ENCODE results near the gene ARL2BP.

The ARL2BP gene

DNA sequence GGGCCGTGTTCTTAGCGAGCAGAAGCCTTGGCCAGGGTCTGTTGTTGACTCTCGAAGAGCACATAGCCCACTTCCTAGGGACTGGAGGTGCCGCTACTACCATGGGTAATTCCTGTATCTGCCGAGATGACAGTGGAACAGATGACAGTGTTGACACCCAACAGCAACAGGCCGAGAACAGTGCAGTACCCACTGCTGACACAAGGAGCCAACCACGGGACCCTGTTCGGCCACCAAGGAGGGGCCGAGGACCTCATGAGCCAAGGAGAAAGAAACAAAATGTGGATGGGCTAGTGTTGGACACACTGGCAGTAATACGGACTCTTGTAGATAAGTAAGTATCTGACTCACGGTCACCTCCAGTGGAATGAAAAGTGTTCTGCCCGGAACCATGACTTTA is 40.4 kb upstream of the ARL2BP start:
- TF ChIP-seq, protein P1, sequence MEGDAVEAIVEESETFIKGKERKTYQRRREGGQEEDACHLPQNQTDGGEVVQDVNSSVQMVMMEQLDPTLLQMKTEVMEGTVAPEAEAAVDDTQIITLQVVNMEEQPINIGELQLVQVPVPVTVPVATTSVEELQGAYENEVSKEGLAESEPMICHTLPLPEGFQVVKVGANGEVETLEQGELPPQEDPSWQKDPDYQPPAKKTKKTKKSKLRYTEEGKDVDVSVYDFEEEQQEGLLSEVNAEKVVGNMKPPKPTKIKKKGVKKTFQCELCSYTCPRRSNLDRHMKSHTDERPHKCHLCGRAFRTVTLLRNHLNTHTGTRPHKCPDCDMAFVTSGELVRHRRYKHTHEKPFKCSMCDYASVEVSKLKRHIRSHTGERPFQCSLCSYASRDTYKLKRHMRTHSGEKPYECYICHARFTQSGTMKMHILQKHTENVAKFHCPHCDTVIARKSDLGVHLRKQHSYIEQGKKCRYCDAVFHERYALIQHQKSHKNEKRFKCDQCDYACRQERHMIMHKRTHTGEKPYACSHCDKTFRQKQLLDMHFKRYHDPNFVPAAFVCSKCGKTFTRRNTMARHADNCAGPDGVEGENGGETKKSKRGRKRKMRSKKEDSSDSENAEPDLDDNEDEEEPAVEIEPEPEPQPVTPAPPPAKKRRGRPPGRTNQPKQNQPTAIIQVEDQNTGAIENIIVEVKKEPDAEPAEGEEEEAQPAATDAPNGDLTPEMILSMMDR (IDR thresholded peaks at IDR 0.05; ENCODE audit: control extremely low read depth, extremely low read depth, low read depth, missing control alignments) = no peak
- POLR2A ChIA-PET = no interaction called here

DNA sequence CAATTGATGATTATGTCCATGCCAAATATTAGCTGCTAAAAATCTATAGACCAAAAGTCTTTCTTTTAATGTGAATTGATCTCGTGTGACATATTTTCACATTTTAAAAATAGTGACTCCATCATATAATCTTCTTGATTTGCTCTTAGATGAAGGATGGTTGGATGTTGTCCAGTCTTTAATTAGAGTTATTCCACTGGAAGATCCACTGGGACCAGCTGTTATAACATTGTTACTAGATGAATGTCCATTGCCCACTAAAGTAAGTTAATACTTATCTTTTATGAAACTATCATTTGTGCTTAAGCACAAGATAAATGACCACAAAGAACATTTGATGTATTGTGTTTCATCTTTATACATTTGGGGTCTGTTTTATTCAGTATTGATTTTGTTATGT is 36.1 kb upstream of the ARL2BP start:
- TF ChIP-seq, protein P1 (IDR thresholded peaks at IDR 0.05; ENCODE audit: control extremely low read depth, extremely low read depth, low read depth, missing control alignments) = no peak
- CTCF ChIA-PET = interaction anchor here (1.0 kb wide), 1 partner anchor 27 kb away, joined by 3 read pairs; no protein-coding TSS in a partner anchor
- POLR2A ChIA-PET = no interaction called here
- DNase-seq (ENCODE audit: extremely low spot score) = no peak

More for the DNA sequence above, 40.4 kb upstream of the ARL2BP start:
- no peak for DNase-seq (ENCODE audit: extremely low spot score)
- CTCF ChIA-PET = interaction anchor here (1.0 to 2.4 kb wide), 4 partner anchors 10 to 33 kb away, joined by 3 to 15 read pairs (median 6); no protein-coding TSS in a partner anchor

DNA sequence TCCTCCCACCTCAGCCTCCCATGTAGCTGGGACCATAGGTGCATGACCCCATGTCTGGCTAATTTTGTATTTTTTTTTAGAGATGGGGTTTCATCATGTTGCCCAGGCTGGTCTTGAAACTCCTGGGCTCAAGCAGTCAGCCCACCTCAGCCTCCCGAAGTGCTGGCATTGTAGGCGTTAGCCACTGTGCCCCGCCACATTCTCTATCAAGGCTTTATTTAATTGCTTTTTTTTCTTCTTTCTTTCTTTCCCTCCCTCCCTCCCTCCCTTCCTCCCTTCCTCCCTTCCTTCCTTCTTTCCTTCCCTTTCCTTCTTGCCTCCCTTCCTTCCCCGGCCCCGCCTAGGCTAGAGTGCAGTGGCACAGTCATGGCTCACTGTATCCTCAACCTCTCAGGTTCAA is 35.3 kb upstream of the ARL2BP start:
- CTCF ChIA-PET = no interaction called here
- TF ChIP-seq, protein P1 (IDR thresholded peaks at IDR 0.05; ENCODE audit: control extremely low read depth, extremely low read depth, low read depth, missing control alignments) = no peak
- no peak for DNase-seq (ENCODE audit: extremely low spot score)
- POLR2A ChIA-PET = no interaction called here

DNA sequence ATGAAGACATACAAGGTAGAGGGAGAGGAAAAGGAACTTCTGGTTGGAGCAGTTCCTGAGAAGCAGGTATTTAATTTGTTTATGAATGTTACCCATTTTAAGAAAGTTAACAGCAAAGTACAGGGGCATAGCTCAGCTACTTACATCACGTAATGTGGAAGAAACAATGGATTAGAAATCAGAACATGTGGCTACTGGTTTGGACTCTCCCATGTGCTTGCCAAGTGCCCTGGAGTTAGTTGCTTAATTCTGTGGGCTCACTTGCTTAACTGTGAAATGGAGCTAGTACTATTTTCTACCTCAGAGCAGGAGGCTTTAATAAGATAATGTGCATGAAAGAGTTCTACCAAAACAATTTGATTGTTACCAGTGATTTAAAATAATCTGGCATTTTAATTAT is 31.6 kb upstream of the ARL2BP start:
- POLR2A ChIA-PET = no interaction called here
- DNase-seq (ENCODE audit: extremely low spot score) = no peak
- TF ChIP-seq, protein P1 (IDR thresholded peaks at IDR 0.05; ENCODE audit: control extremely low read depth, extremely low read depth, low read depth, missing control alignments) = no peak
- CTCF ChIA-PET = interaction anchor here (0.7 to 3.3 kb wide), 4 partner anchors 8 to 27 kb away, joined by 3 to 15 read pairs (median 4); no protein-coding TSS in a partner anchor

DNA sequence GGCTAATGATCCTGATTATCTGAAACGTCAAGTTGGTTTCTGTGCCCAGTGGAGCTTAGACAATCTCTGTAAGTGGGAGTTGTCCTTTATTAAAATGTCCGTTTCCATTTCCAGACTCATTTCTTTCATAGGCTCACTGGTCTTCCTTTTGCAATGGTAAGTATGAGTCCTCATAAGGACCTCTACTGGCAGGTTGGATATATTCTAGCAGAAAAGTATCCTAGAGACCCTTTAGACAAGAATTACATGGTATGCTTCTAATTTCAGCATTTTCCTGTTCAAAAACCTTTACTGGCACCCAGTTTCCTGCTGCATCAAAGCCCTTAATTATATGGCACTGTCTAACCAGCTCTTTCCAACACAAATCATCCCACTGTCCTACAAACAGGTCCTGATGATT is 28.1 kb upstream of the ARL2BP start:
- CTCF ChIA-PET = interaction anchor here (1.3 to 3.3 kb wide), 2 partner anchors 12 to 20 kb away, joined by 3 to 15 read pairs; no protein-coding TSS in a partner anchor
- POLR2A ChIA-PET = no interaction called here
- DNase-seq (ENCODE audit: extremely low spot score) = no peak
- TF ChIP-seq, protein P1 (IDR thresholded peaks at IDR 0.05; ENCODE audit: control extremely low read depth, extremely low read depth, low read depth, missing control alignments) = no peak

DNA sequence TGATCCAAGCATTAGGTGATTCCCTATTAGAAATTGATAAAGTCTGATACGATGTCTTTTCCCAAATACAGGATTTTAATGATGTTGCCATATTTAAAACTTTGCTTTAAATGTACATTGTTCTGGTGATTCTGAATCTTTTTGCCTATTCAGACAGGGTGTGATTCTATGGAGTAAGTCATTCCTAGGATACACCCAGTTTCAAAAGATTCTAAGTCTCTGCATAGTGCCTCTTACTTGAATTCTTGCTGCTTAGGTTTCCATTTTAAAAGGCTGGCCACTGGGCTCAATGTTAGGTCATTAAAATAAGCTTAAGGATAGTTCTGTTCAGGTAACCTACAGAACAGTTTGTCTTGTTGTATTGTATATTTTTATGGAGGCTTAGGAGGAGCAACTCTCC is 22.0 kb upstream of the ARL2BP start:
- DNase-seq (ENCODE audit: extremely low spot score) = no peak
- TF ChIP-seq, protein P1 (IDR thresholded peaks at IDR 0.05; ENCODE audit: control extremely low read depth, extremely low read depth, low read depth, missing control alignments) = no peak
- CTCF ChIA-PET = interaction anchor here (1.1 to 1.8 kb wide), 4 partner anchors 10 to 20 kb away, joined by 3 to 9 read pairs (median 4); no protein-coding TSS in a partner anchor
- POLR2A ChIA-PET = no interaction called here

All from GM10248 (cell line).